NCI-H446 (cell line): ENCODE measurements around the gene NRGN.
"Not testable (repeated sequence)": the region's sequence is repeated elsewhere in the genome, so short reads cannot be mapped to it uniquely, and the experiment has no call there.

Experiments used
- DNase-seq, 2 experiments: peaks; one replicate each; lab custom pipeline; 2025; lab: John Stamatoyannopoulos, UW

Gene NRGN

DNA sequence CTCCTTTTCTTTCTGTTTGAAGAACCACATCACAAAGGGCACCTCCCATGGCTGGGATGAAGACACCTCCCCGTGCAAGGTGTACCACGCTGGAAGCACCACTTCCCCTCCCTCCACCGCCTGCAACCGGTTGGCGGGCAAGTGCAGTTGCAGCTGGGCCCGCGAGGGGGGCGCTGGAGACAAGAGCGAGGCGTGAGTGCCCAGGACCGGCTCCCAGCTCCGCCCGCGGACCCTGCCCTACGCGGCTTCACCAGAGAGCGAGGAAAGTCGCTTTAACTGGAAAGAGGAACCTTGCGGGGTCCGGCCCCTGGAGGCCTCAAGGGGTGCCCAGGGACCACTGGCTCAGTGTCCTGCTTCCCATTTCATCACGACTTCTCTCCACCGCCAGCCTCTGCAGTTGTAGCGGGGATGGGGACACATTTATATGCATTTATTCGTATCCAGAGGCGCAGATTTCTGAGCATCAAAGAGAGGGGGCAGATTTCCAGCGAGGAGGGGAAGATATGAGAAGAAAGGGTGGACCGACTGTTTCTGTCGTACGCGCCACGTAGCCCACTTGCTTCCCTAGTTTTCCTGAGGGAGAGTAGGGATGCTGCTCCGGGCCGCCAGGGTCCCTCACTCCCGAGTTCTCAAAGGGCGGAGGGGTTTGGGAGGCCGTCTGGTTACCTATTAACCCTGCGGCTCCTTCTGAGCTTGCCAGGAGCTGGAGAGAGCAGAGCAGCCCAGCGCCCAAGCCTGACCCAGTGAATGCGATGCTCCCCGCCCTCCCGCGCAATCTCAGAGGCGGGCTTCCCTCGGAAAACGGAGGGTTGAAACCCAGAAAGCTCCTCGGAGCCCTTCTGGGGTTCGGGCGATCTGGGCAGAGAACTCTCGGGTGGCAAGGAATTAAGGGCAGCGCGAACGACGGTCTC, 18.9 kb downstream of the NRGN start:
- DNase-seq, result peak in 1 of 2 experiments; percentile 68

DNA sequence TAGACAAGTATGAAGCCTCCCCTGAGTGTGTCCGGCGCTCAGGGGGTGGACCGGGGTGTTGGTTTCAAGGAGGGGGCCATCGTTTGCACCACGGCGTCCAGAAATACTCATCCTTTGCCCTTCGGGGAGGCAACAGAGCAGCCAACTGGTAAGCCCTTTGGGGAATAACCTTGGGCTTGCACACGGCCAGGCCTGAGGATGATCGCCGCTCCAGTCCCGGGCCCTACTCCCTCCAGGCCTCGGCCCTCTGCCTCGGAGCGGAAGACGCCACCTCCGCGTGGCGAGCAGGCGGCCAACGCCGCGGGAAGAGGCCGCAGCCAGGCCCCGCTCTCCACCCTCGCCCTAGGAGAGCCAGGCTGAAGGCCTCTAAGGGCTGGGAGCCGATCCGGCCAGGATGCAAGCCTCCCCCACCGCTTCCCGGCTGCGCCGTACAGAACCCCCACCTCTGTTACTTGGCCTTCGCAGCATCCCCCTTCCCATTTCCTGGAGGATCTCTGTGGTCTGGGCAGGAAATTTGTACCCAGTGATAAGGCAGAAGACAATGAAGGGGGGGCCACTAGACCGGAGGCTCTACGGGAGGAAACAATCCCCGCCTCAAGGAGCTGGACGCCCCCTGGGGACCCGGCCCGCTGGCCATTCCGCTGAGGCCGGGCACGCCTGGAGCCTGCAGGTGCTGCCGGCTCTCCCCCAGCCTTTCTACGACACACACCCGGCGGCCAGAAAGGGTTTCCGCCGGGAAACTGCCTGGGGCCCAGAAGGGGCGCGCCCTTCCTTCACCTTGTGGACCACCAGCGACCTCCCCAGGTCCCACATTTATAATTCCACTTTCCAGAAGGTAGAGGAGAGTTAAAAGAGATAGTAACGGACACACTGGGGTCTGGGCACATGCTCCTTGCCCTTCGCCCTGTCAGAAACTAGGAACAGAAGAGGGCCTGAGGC, 19.8 kb downstream of the NRGN start:
- no peak for DNase-seq

DNA sequence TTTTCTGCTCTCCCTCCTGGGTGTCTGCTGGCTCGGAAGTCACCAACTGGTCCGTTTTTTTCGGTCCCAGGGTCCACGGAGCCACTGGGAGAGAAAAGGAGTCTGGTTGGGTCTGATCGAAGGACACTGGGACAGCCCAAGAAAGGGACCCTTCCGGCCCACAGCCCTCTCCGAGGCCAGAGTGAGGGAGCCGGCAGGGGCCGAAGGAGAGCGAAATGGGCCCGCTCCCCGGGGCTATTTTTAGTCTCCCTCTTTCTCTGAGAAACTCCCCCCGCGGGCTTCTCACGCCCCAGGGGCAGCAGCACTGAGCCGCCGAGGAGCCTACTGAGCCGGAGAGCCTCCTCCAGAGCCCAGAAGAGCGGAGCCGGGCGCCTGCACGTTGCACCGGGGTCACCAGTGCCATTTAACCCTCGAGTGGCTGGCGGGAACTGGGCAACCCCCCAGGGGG, 20.5 kb downstream of the NRGN start:
- DNase-seq, result no peak

DNA sequence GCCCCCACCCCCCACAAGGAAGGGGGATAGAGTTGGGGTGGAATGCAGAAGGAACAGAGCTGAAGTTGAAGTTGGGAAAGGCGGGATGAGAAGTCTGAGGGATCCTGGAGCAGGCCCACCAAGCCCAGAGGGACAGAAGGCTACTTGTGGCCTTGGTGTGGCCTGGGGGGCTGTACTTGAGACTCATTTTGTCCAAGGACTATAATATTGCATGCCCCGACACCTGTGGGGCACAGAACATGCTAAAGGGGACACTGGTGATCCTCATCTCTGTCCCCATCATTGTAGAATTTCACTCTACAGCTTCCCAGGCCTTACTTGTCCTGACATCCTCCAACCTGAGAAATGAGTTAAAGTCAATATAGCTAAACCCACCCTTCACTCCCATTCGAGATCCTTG, 21.1 kb downstream of the NRGN start:
- DNase-seq, result no peak

DNA sequence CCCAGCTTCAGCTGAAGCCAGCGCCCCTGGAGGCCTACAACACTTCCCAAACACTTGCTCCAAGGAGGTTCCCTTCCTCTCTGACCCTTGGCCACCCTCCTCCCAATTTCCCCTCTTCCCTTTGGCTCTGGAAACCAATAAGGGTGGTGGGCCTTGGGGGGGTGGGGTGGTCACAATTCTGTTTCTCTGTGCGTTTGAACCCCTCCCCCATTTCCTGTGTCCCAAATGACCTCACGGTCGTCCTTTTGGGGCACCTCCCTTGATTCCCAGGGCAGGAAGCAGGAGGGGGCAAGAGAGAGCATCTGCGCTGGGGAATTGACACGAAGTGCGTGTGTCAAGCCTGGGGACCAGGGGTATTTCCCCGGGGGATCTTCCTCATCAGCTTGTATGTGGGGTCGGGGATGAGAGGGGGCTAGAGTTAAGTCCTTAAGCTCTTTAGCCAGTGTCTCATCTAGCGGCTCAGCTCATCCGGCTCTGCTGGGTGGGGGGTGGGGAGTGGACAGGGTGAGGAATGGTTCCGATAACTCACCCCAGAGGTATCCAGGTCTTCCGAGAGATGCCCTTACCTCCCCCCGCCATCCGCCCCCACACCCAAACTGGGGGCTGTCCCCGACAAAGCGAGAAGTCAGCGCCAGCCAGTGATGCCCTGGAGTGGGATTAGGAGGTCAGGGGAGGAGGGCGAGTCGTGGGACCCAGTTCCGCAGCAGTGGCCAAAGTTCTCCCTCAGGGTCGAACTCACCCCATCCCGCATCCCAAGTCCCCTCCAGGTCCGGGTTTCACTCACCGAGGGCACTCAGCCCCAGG, 21.8 kb downstream of the NRGN start:
- DNase-seq, result no peak

DNA sequence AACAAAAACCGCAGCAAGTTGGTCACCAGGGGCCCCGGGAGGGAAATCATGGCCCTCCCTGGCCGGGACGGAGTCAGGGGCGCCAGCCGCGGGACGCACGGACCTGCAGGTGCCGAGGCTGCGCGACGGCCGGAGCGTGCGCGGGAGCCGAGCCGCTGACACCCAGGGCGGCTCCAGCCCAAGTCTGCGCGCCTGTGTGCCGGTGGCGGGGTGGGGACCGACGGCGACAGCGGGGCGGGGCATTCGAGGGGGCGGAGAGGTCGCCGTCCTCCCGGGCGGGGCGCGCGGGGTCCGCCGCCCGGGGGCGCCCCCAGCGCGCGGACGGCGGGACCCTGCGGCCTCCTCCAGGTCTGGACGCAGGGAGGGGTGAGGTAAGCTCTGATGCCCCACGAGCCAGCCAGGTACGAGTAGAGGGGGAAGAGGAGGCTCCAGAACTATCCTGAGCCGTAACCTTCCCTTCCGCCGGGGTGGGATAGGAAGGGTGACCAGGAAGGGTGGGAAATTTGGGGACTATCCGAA, 22.4 kb downstream of the NRGN start, which contains the start of gene ESAM:
TSS of gene ESAM (minus strand) at position 186 of the 519 bp plus-strand sequence. CDS start at position 50, 136 bp downstream.
- no peak for DNase-seq

DNA sequence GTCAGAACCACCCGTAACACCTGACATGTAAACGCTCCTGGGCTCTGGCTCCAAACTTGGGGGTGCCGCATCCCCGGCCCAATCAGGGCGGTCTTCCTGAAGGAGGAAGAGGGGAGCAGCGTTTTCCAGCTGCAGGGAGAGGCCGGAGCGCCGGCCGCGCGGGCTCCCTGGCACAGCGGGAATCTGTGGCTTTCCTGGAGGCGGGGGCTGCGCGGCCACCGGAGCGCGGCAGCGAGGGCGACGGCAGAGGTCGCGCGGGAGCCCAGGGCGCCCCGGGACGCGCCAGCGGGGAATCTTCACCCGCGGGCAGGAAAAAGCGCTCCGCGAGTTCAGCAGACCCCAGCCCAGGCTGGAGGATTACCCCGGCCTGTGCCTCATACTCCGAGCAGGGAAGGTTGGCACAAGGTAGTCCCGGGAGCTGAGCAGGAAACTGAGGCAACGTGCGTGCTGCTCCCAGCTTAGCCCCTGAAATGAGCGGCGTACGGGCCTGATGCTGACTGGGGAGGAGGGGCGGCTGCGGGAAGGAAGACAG, 22.9 kb downstream of the NRGN start:
- DNase-seq, result no peak

DNA sequence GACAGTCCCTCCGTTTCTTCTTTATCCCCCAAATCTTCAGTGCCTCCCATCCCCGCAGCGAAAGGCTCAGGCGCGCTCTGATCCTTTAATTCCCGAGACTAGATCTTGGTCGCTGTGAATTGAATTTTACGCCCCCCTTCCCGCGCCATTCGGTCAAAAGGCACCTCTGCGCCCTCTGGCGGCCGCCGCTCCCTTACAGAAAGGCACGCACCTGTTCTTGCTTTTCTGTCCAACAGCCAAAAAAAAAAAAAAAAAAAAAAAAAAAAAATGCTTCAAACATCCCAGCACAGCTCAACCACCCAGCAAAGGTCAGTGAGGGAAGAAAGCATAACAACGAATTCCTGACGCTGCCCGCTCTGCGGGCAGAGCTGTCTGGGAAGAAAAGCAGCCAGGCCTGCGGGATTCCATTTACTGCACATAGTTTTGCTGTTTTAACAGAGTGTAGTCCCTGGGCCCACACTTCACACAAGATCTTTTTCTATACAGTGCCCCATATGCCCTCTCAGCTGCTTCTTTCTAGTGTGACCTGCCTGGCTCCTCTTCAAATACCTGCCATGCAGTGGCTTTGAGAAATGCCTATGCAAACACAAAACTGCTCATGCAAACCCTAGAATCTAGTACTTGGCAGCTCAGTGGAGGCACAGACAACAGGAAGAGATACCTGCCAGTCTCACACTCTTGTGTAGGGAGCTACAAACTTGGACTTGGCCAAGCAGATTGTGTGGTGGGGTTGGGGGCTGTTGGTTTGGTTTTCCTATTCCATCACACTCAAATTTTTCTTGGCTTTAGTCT, 23.6 kb downstream of the NRGN start:
- peak; percentile 17 to 71 for DNase-seq

DNA sequence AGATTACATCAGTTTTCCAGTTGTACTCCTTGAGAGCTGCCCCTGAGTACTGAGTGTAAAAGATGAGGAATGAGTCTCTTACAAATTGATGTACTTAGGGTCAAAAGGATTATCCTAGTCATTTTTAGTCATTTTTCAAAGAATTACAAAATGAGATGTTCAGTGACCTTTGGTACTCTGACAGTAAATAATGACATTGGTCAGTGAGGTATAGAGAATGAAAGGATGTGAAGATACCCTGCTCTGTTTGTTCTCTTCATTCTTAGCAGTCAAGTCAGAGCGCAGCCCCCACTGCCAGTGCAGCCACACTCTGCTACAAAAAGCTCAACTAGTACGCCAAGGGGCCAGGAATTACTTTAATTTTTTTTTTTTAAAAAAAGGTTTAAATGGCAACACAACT, 26.4 kb downstream of the NRGN start:
- DNase-seq, result no peak

DNA sequence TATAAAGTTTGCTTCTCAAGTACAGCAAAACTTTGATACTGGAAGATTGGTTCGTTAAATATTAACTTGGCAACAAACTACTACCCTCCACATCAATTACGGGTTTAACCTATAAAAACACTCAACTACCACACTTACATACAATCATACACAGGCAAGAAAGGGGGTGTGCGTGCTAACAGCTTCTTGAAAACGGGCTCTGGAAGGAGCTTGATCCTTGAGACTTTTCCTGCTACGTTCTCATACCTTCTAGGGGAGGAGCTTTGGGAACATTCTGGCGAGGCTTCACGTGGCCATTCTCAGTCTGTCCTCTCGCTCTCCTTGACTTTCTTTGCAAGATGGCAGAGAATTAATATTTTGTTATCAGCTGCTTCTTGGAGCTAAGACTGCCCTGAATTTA, 29.2 kb downstream of the NRGN start:
- DNase-seq, result no peak

DNA sequence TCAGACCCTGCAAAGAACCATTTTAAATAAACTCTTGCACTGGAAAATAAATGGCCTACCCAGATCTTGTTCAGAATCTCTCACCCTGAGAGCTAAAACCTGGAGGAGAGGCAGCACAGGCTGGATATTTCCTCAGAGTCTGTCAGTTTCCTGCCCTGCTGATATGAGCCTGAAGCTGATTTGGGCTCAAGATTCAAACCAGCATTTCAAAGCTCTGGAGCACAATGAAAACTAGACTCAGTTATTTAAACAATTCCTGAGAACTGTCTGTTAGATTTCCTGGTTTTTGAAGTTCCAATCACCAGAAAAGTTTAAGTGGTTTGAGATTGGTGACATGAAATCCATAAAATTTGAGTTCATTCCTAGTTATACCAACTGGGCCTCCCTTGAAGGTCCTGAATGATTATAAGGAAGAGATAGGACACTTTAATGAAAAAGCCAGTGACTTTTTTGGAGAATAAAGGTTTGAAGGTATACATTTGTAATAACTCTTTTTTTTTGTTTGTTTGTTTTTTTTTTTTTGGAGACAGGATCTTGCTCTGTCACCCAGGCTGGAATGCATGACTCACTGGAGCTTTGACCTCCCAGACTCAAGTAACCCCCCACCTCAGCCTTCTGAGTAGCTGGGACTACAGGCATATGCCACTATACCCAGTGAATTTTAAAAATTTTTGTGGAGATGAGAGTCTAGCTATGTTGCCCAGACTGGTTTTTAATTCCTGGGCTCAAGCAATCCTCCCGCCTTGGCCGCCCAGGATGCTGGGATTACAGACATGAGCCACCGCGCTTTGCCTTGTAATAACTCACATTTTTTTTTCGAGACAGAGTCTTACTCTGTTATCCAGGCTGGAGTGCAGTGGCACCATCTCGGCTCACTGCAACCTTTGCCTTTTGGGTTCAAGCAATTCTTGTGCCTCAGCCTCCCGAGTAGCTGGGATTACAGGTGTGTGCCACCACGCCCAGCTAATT, 30.3 kb downstream of the NRGN start:
- DNase-seq, result no peak

DNA sequence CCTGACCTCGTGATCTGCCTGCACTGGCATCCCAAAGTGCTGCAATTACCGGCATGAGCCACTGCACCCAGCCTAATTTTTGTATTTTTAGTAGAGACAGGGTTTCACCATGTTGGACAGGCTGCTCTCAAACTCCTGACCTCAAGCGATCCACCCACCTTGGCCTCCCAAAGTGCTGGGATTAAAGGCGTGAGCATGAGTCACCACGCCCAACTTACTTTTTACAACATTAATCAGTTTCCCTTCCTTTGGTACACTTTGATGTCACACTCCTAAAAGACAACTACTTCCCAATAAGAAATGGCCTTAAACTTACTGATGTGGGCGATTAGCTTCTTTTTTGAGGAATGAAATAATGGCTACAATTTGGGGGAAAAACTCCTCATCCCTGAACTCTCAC, 31.2 kb downstream of the NRGN start:
- DNase-seq, result not testable (repeated sequence)

DNA sequence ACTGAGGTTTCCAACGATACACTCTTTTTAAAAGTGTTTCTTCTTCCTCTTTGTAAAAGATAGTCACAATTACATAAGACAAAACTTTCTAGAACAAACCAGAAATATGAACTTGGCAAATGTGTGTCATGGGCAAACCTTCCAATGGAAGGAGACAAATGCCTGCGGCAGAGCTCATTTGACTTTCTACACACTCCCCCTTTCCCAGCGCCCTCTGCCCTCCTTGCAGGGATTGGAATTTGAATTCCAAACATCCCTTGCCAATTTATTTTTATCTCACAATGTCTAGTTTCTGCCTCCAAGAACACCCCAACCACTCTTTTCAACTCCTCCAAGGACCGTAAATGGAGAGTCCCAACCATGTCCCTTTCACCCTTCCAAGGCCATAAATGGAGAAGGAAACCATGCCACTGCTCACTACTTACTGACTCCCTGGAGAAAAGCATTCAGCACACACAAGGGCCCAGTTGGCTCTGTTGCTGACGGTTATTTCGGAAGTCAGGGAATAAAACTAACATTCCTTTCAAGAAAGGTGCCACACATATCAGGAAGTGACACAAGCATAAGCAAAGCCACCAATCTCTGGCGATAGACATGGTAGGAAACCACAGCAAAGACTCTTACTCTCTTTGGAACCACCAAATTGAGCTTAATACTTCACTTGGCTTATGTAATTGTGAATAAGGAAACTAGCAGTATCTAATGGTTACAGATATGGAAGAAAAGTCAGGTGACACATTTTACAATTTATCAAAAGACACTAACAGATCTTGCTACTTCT, 37.3 kb downstream of the NRGN start:
- no peak for DNase-seq

DNA sequence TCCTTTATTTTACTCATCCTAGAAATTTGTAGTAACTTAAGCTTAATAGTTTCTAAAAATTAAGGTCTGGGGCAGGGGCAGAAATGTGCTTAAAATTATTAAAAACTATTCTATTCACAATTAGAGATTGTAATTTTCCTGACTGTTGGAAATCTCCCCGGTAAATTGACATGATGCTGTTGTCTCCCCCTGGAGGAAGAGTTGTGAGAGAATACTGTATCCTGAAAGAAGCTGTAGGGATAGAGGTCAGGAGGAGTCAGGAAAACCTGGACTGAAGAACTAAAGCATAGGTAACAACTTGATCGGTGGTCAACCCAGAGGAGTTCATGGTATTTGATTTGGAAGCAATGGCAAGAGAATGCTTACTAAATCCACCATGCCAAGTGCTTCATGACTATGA, 38.5 kb downstream of the NRGN start:
- no peak for DNase-seq

DNA sequence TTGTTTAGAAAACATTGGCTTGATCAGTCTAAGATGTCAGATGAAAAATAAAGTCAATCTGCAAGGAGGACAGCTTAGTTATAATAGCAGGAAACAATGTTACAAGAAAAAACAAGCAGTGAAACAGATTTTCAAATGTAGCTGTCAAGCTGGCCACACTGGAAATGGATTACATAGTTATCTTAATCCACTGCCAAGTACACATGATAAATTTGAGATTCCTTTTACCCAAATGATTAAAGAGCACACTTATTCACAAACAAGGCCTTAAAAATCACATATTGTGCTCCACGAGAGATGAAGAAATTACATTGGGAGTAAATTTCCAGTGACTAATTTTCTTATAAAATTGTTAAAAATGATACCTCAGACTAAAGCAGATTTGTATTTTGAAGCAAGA, 39.8 kb downstream of the NRGN start:
- DNase-seq, result no peak

DNA sequence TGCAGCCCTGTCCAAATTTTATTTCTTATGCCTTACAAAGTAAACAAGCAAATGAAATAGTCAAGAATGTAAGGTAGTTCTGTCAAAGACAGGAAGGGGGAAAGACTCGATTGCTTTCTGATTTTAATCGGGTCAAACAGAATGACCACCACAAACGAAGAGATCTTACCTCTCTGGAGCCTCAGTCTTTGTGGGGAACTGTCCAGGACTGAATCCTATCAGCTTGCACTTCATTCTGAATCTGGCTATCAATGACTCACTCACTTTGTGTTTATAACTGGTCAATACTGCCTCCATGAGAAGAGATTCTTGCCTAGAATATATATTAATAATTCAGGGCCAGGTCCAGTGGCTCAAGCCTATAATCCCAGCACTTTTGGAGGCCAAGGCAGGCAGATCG, 43.3 kb downstream of the NRGN start:
- no peak for DNase-seq

DNA sequence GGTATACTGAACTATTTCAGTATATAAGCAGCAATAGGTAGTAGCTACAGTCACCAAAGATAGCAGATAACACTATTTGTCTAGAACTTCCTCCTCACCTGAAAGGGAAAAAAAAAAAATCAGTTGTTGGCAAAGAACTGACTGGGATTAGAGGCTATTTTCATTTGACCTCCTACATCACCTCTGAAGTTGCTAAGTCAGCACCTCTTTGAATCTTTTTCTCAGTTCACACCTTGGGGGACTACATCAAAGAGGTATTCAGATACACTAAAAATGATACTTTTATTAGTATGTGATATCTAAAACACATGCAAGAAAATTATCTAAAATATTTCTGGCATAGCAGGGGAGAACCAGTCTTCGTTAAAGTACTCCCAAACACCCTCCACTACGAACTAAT, 44.3 kb downstream of the NRGN start:
- DNase-seq, result no peak

DNA sequence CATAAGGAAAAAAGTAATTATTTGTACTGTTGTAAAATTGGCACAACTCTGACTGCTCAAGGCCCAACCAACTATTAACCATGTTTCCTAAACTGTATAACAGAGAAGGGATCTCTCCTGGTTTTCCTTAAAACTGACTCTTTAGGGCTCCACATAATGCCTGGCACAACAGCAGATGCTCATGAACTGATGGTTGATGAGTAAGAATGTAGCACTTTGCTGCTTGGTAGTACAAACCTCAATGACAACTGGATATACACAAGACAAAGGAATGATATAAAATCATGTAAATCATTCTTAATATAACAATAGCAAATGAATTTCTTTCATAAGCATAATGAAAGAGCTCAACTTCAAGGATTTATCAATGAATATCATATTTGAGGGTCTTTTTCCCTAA, 48.8 kb downstream of the NRGN start:
- DNase-seq, result no peak
